Thyroid gland (tissue), 4 donors: ENCODE data around the gene MAGI1.

Source experiments
- CTCF ChIP-seq, 6 experiments: fragments of 200-600 bp in 3 of 6; fragments of 450-650 bp in 3 of 6; sonication (generic) in 3 of 6; IDR thresholded peaks; one replicate each; pipeline ENCODE4 v1.5.1; 2016 to 2019; ENCODE audit warnings: antibody characterized with exemption in 6 of 6, mild to moderate bottlenecking in 2 of 6, inconsistent platforms in 1 of 6, moderate library complexity in 1 of 6
- POLR2A ChIP-seq, 2 donors: fragments of 450-650 bp; IDR thresholded peaks; one replicate each; pipeline ENCODE4 v1.6.1; 2017; ENCODE audit warnings: antibody characterized with exemption in 2 of 2, mild to moderate bottlenecking in 2 of 2, moderate library complexity in 1 of 2

- no peak for TF ChIP-seq CTCF (IDR thresholded peaks at IDR 0.05)
- no peak for TF ChIP-seq POLR2A (IDR thresholded peaks at IDR 0.05)
Measured at GRCh38 chr3:66083784-66084213, 45.1 kb upstream of the MAGI1 start.
